ENCODE results near the gene STK39. TPM values are rescaled to one million over a fixed set of nuclear protein-coding genes. Genes with fewer than 3 reads are reported as not detected.

Gene STK39
- total RNA-seq, 2 experiments from 2014 or later = 7.9 to 9.5 TPM

DNA sequence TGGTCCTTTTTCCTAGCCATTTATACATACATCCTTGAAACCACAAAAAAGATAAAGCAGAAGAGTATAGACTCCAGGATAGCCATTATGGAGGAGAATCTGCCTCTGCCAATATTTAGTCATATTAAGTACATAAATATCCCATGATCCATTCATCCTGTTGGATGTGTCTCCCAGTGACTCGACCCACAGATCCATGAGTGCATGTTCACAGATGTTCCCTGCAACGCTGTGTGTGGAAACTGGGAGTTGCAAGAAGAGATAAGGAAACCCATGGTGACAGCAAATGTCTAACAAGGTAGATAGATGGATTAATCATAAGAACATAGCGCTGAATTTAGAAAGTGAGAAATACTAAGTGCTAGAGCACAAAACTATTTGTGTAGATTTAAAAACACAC is 34.5 kb downstream of the STK39 start:
- no peak overlapping the region for H3K27ac Mint-ChIP-seq
- H3K36me3 Mint-ChIP-seq (ENCODE audit: low read depth) = no peaks in the 10 kb centered on the region
- peaks cover 18% of the 10 kb centered on the region for H3K4me1 ChIP-seq (ENCODE audit: insufficient read depth, low read length)
- H3K27me3 Mint-ChIP-seq = no peaks in the 10 kb centered on the region
- DNase-seq (no peak), ATAC-seq (ENCODE audit: poor library complexity) (no peak)
- H3K27ac ChIP-seq (ENCODE audit: low read depth in 1 of 2, low read length in 2 of 2) = no peak overlapping the region
- no peak overlapping the region for H3K4me3 Mint-ChIP-seq
- H3K4me1 Mint-ChIP-seq (ENCODE audit: low read depth) = peaks cover 48% of the 10 kb centered on the region
- no peaks in the 10 kb centered on the region for H3K36me3 ChIP-seq (ENCODE audit: insufficient read depth, low read length)
- H3K27me3 ChIP-seq (ENCODE audit: control insufficient read depth in 1 of 2, insufficient read depth in 2 of 2, low read length in 2 of 2) = no peaks in the 10 kb centered on the region
- TF ChIP-seq CTCF (IDR thresholded peaks at IDR 0.05) = no peak
- H3K4me3 ChIP-seq (ENCODE audit: low read length) = no peak overlapping the region
- intact Hi-C loops (cut with DNase I, micrococcal nuclease) = no loop called here
- no peaks in the 10 kb centered on the region for H3K9me3 ChIP-seq (ENCODE audit: control insufficient read depth in 1 of 2, insufficient read depth in 1 of 2, low read length in 2 of 2)
- POLR2A ChIA-PET = no interaction called here
- CTCF ChIA-PET = no interaction called here
- no peaks in the 10 kb centered on the region for H3K9me3 Mint-ChIP-seq

- ATAC-seq (ENCODE audit: poor library complexity) = peak; percentile 21
- peak in 1 of 14 experiments; percentile 11 for DNase-seq
- H3K4me1 Mint-ChIP-seq (ENCODE audit: low read depth) = peaks cover 51% of the 10 kb centered on the region
- no peaks in the 10 kb centered on the region for H3K27me3 Mint-ChIP-seq
- H3K27me3 ChIP-seq (ENCODE audit: control insufficient read depth in 1 of 2, insufficient read depth in 2 of 2, low read length in 2 of 2) = no peaks in the 10 kb centered on the region
- H3K4me3 Mint-ChIP-seq = peak overlapping the region; percentile 30
- no peaks in the 10 kb centered on the region for H3K9me3 ChIP-seq (ENCODE audit: control insufficient read depth in 1 of 2, insufficient read depth in 1 of 2, low read length in 2 of 2)
- no peaks in the 10 kb centered on the region for H3K9me3 Mint-ChIP-seq
- H3K27ac ChIP-seq (ENCODE audit: low read depth in 1 of 2, low read length in 2 of 2) = no peak overlapping the region
- H3K36me3 ChIP-seq (ENCODE audit: insufficient read depth, low read length) = no peaks in the 10 kb centered on the region
- CTCF ChIA-PET = interaction anchor here (0.6 kb wide), 2 partner anchors 900 to 1986 kb away, joined by 3 read pairs; no protein-coding TSS in a partner anchor
- H3K4me1 ChIP-seq (ENCODE audit: insufficient read depth, low read length) = peaks cover 18% of the 10 kb centered on the region
- POLR2A ChIA-PET = interaction anchor here (0.7 kb wide), 1 partner anchor 35 kb away, joined by 4 read pairs; the partner anchor contains the start of gene STK39
- no peak for TF ChIP-seq CTCF (IDR thresholded peaks at IDR 0.05)
- H3K27ac Mint-ChIP-seq = peak overlapping the region; percentile 37
- H3K4me3 ChIP-seq (ENCODE audit: low read length) = no peak overlapping the region
- intact Hi-C loops (cut with DNase I, micrococcal nuclease) = no loop called here
- peaks cover 3% of the 10 kb centered on the region for H3K36me3 Mint-ChIP-seq (ENCODE audit: low read depth)
These were observed 35.2 kb downstream of the STK39 start for GRCh38 chr2:168212167-168212566.

- ChIA-PET POLR2A (interaction anchor here (0.7 kb wide), 1 partner anchor 36 kb away, joined by 4 read pairs; the partner anchor contains the start of gene STK39), CTCF (interaction anchor here (0.6 kb wide), 2 partner anchors 900 to 1986 kb away, joined by 3 read pairs; no protein-coding TSS in a partner anchor)
- no peaks in the 10 kb centered on the region for H3K27me3 Mint-ChIP-seq
- Histone ChIP-seq H3K36me3 (ENCODE audit: insufficient read depth, low read length) (no peaks in the 10 kb centered on the region), H3K4me1 (ENCODE audit: insufficient read depth, low read length) (peaks cover 18% of the 10 kb centered on the region), H3K27me3 (ENCODE audit: control insufficient read depth in 1 of 2, insufficient read depth in 2 of 2, low read length in 2 of 2) (no peaks in the 10 kb centered on the region), H3K9me3 (ENCODE audit: control insufficient read depth in 1 of 2, insufficient read depth in 1 of 2, low read length in 2 of 2) (no peaks in the 10 kb centered on the region), H3K27ac (ENCODE audit: low read depth in 1 of 2, low read length in 2 of 2) (no peak overlapping the region), H3K4me3 (ENCODE audit: low read length) (no peak overlapping the region)
- ATAC-seq (ENCODE audit: poor library complexity) (peak; percentile 61), DNase-seq (no peak)
- intact Hi-C loops (cut with DNase I, micrococcal nuclease) = no loop called here
- H3K4me3 Mint-ChIP-seq = peak overlapping the region; percentile 30
- H3K4me1 Mint-ChIP-seq (ENCODE audit: low read depth) = peaks cover 48% of the 10 kb centered on the region
- TF ChIP-seq CTCF (IDR thresholded peaks at IDR 0.05) = no peak
- H3K27ac Mint-ChIP-seq = peak overlapping the region; percentile 37
- peaks cover 5% of the 10 kb centered on the region for H3K36me3 Mint-ChIP-seq (ENCODE audit: low read depth)
- no peaks in the 10 kb centered on the region for H3K9me3 Mint-ChIP-seq
These were observed 35.7 kb downstream of the STK39 start for GRCh38 chr2:168211664-168212163.
